ENCODE results near the gene PCK2. TPM values are rescaled to one million over a fixed set of nuclear protein-coding genes. Genes with fewer than 3 reads are reported as not detected.

Gene PCK2
- total RNA-seq, 2 donors from 2014 or later: 11.4 to 16.9 TPM

- DNase-seq (ENCODE audit: low spot score): no peak
- Histone ChIP-seq H3K27ac (no peak overlapping the region), H3K4me3 (no peak overlapping the region), H3K36me3 (no peaks in the 10 kb centered on the region), H3K4me1 (ENCODE audit: control insufficient read depth in 1 of 2, low read depth in 2 of 2) (peaks cover 0 to 10% of the 10 kb centered on the region in 2 donors), H3K27me3 (replicated peaks; ENCODE audit: insufficient read depth) (no peaks in the 10 kb centered on the region), H3K9me3 (no peaks in the 10 kb centered on the region)
- no peak for TF ChIP-seq CTCF (IDR thresholded peaks at IDR 0.05)
- no peak for ATAC-seq (ENCODE audit: insufficient number of reproducible peaks, low FRiP score, low read depth)
Observed at GRCh38 chr14:24067133-24068082, 26.7 kb upstream of the PCK2 start.

- H3K36me3 ChIP-seq: no peaks in the 10 kb centered on the region
- no peaks in the 10 kb centered on the region for H3K9me3 ChIP-seq
- peaks cover 0 to 16% of the 10 kb centered on the region in 2 donors for H3K4me1 ChIP-seq (ENCODE audit: control insufficient read depth in 1 of 2, low read depth in 2 of 2)
- H3K4me3 ChIP-seq: no peak overlapping the region
- no peak for DNase-seq (ENCODE audit: low spot score)
- H3K27me3 ChIP-seq (replicated peaks; ENCODE audit: insufficient read depth): no peaks in the 10 kb centered on the region
- H3K27ac ChIP-seq: no peak overlapping the region
- no peak for ATAC-seq (ENCODE audit: insufficient number of reproducible peaks, low FRiP score, low read depth)
- TF ChIP-seq CTCF (IDR thresholded peaks at IDR 0.05): no peak
Observed at GRCh38 chr14:24068711-24069410, 25.2 kb upstream of the PCK2 start.

- ATAC-seq (ENCODE audit: insufficient number of reproducible peaks, low FRiP score, low read depth): no peak
- no peaks in the 10 kb centered on the region for H3K36me3 ChIP-seq
- TF ChIP-seq CTCF (IDR thresholded peaks at IDR 0.05): no peak
Observed at GRCh38 chr14:24069411-24069735, 24.7 kb upstream of the PCK2 start.

GRCh38 chr14:24070285-24071143 is 23.6 kb upstream of the PCK2 start:
- H3K36me3 ChIP-seq: no peaks in the 10 kb centered on the region
- H3K27ac ChIP-seq: no peak overlapping the region
- ATAC-seq (ENCODE audit: insufficient number of reproducible peaks, low FRiP score, low read depth) (no peak), DNase-seq (ENCODE audit: low spot score) (no peak)
- H3K4me3 ChIP-seq: no peak overlapping the region
- peaks cover 0 to 16% of the 10 kb centered on the region in 2 donors for H3K4me1 ChIP-seq (ENCODE audit: control insufficient read depth in 1 of 2, low read depth in 2 of 2)
- H3K9me3 ChIP-seq: no peaks in the 10 kb centered on the region
- no peaks in the 10 kb centered on the region for H3K27me3 ChIP-seq (replicated peaks; ENCODE audit: insufficient read depth)
- no peak for TF ChIP-seq CTCF (IDR thresholded peaks at IDR 0.05)

More at GRCh38 chr14:24069411-24069735, 24.7 kb upstream of the PCK2 start:
- DNase-seq (ENCODE audit: low spot score): no peak
- Histone ChIP-seq H3K27me3 (replicated peaks; ENCODE audit: insufficient read depth) (no peaks in the 10 kb centered on the region), H3K9me3 (no peaks in the 10 kb centered on the region), H3K27ac (no peak overlapping the region), H3K4me1 (ENCODE audit: control insufficient read depth in 1 of 2, low read depth in 2 of 2) (peaks cover 0 to 16% of the 10 kb centered on the region in 2 donors), H3K4me3 (no peak overlapping the region)
